Astrocyte of the spinal cord (primary cell): ENCODE measurements around the gene GPR150.
"Not testable (repeated sequence)": the region's sequence is repeated elsewhere in the genome, so short reads cannot be mapped to it uniquely, and the experiment has no call there.

Experiments
- DNase-seq: peaks from one replicate; pipeline ENCODE4 v3.0.0; 2011; ENCODE audit warnings: low read depth, low spot score
- H3K4me3 ChIP-seq: 2 replicates; pipeline ENCODE4 v1.5.1; 2011; ENCODE audit warnings: low read depth, mild to moderate bottlenecking, low read length, moderate library complexity
- CTCF ChIP-seq: IDR thresholded peaks from 2 replicates; pipeline ENCODE4 v1.5.1; 2012; ENCODE audit warnings: low read depth, mild to moderate bottlenecking, low read length, inconsistent platforms
- in situ Hi-C: cut with HindIII; loops from 2 replicates; pipeline ENCODE4 v1.10.0; 2017; ENCODE audit warnings: low sequenced_read_pairs

The GPR150 gene

GRCh38 chr5:95628933-95629332 lies 9.0 kb downstream of the GPR150 start:
- no peak for DNase-seq
- H3K4me3 ChIP-seq: no peak overlapping the region
- in situ Hi-C loops: no loop called here
- TF ChIP-seq CTCF: no peak

GRCh38 chr5:95630394-95630917 lies 10.6 kb downstream of the GPR150 start:
- no peak overlapping the region for H3K4me3 ChIP-seq
- no peak for DNase-seq
- in situ Hi-C loops: no loop called here
- TF ChIP-seq CTCF: no peak

GRCh38 chr5:95631255-95631958 lies 11.5 kb downstream of the GPR150 start:
- no peak overlapping the region for H3K4me3 ChIP-seq
- peak; percentile 83 for DNase-seq
- TF ChIP-seq CTCF: no peak
- in situ Hi-C loops: no loop called here

- H3K4me3 ChIP-seq: no peak overlapping the region
- TF ChIP-seq CTCF: no peak
- in situ Hi-C loops: no loop called here
- peak; percentile 28 for DNase-seq
Observed at GRCh38 chr5:95631991-95632675, 12.2 kb downstream of the GPR150 start.

GRCh38 chr5:95632942-95633341 lies 13.1 kb downstream of the GPR150 start:
- DNase-seq, H3K4me3 ChIP-seq, in situ Hi-C loops: not testable (repeated sequence)

- in situ Hi-C loops: no loop called here
- no peak for DNase-seq
- TF ChIP-seq CTCF: no peak
- H3K4me3 ChIP-seq: no peak overlapping the region
Observed at GRCh38 chr5:95633671-95634070, 13.8 kb downstream of the GPR150 start.

GRCh38 chr5:95634081-95634480 lies 14.2 kb downstream of the GPR150 start:
- no peak for DNase-seq
- no peak for TF ChIP-seq CTCF
- no peak overlapping the region for H3K4me3 ChIP-seq
- in situ Hi-C loops: no loop called here
